NT2/D1 (cell line): Measurements from ENCODE around the gene PIK3R3.
"Not testable (repeated sequence)": the region's sequence is repeated elsewhere in the genome, so short reads cannot be mapped to it uniquely, and the experiment has no call there.

Source experiments
- DNase-seq: peaks from one replicate; pipeline ENCODE4 v3.0.0-alpha.2; 2011; ENCODE audit warnings: low read depth, low spot score
- H3K27me3 ChIP-seq: 2 replicates; pipeline ENCODE4 v1.6.0; 2011; ENCODE audit warnings: mild to moderate bottlenecking; ENCODE audit not compliant: insufficient read length, insufficient read depth
- H3K36me3 ChIP-seq: 2 replicates; pipeline ENCODE4 v1.6.1; 2011; ENCODE audit warnings: mild to moderate bottlenecking, low read length, mixed read lengths; ENCODE audit not compliant: insufficient read depth, insufficient read length
- H3K4me1 ChIP-seq: 2 replicates; pipeline ENCODE4 v1.5.1; 2011; ENCODE audit not compliant: insufficient read depth, insufficient read length
- H3K4me3 ChIP-seq: 2 replicates; pipeline ENCODE4 v1.5.1; 2011; ENCODE audit warnings: low read depth; ENCODE audit not compliant: insufficient read length
- H3K9ac ChIP-seq: 2 replicates; pipeline ENCODE4 v1.6.0; 2011; ENCODE audit warnings: low read depth; ENCODE audit not compliant: insufficient read length
- H3K9me3 ChIP-seq: 2 replicates; pipeline ENCODE4 v1.5.1; 2011; ENCODE audit warnings: mild to moderate bottlenecking, low read length; ENCODE audit not compliant: insufficient read depth
- SUZ12 ChIP-seq: IDR thresholded peaks from 2 replicates; pipeline ENCODE4 v1.6.1; 2011; ENCODE audit not compliant: insufficient read length, insufficient read depth; ENCODE audit errors: extremely low read depth
- YY1 ChIP-seq: IDR thresholded peaks from 2 replicates; pipeline ENCODE4 v1.6.1; 2011; ENCODE audit not compliant: insufficient read length, insufficient read depth
- ZNF274 ChIP-seq: IDR thresholded peaks from 2 replicates; pipeline ENCODE4 v1.6.1; 2011; ENCODE audit warnings: mild to moderate bottlenecking, low read depth, low read length

PIK3R3 gene

GRCh38 chr1:46098027-46098712 is 34.3 kb downstream of the PIK3R3 start:
- Histone ChIP-seq H3K36me3 (no peaks in the 10 kb centered on the region), H3K4me3 (no peak overlapping the region), H3K4me1 (no peaks in the 10 kb centered on the region), H3K27me3 (no peaks in the 10 kb centered on the region), H3K9ac (no peak overlapping the region), H3K9me3 (peaks cover 20% of the 10 kb centered on the region)
- TF ChIP-seq ZNF274 (no peak), SUZ12 (no peak), YY1 (no peak)
- no peak for DNase-seq

GRCh38 chr1:46097149-46097472 is 35.3 kb downstream of the PIK3R3 start:
- H3K9me3 ChIP-seq = peaks cover 20% of the 10 kb centered on the region
- no peaks in the 10 kb centered on the region for H3K27me3 ChIP-seq
- H3K4me1 ChIP-seq = no peaks in the 10 kb centered on the region
- TF ChIP-seq SUZ12 (no peak), YY1 (no peak), ZNF274 (no peak)
- no peak for DNase-seq
- H3K36me3 ChIP-seq = no peaks in the 10 kb centered on the region
- H3K9ac ChIP-seq = no peak overlapping the region
- no peak overlapping the region for H3K4me3 ChIP-seq

GRCh38 chr1:46096269-46097148 is 35.9 kb downstream of the PIK3R3 start:
- no peaks in the 10 kb centered on the region for H3K36me3 ChIP-seq
- H3K9ac ChIP-seq = no peak overlapping the region
- no peaks in the 10 kb centered on the region for H3K4me1 ChIP-seq
- peaks cover 20% of the 10 kb centered on the region for H3K9me3 ChIP-seq
- H3K4me3 ChIP-seq = no peak overlapping the region
- no peak for DNase-seq
- H3K27me3 ChIP-seq = no peaks in the 10 kb centered on the region
- TF ChIP-seq SUZ12 = no peak

- not testable (repeated sequence) for DNase-seq, H3K27me3 ChIP-seq, H3K4me3 ChIP-seq, H3K9ac ChIP-seq, H3K4me1 ChIP-seq, H3K36me3 ChIP-seq
- peaks cover 15% of the 10 kb centered on the region for H3K9me3 ChIP-seq
Measured at GRCh38 chr1:46095110-46095509, 37.3 kb downstream of the PIK3R3 start.

- TF ChIP-seq YY1 = no peak
- no peak for TF ChIP-seq SUZ12
- no peak for TF ChIP-seq ZNF274
- no peaks in the 10 kb centered on the region for H3K36me3 ChIP-seq
- no peaks in the 10 kb centered on the region for H3K27me3 ChIP-seq
- H3K9me3 ChIP-seq = peaks cover 10% of the 10 kb centered on the region
- no peaks in the 10 kb centered on the region for H3K4me1 ChIP-seq
- H3K4me3 ChIP-seq = no peak overlapping the region
- DNase-seq = no peak
- no peak overlapping the region for H3K9ac ChIP-seq
Measured at GRCh38 chr1:46094471-46095005, 37.9 kb downstream of the PIK3R3 start.

DNA sequence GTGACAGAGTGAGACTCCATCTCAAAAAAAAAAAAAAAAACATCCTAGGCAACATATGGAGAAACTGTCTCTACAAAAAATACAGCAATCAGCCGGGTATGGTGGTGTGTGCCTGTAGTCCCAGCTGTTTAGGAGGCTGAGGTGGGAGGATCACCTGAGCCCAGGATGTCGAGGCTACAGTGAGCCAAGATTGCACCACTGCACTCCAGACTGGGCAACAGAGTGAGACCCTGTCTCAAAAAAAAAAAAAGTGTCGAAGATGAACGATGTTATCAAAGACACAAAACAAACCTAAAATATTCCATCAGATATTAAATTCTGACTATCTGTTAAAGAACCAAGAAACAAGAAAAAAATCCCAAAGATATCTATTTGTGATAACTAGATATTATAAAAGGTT is 38.6 kb downstream of the PIK3R3 start:
- H3K36me3 ChIP-seq, H3K4me3 ChIP-seq, DNase-seq, H3K27me3 ChIP-seq, H3K9me3 ChIP-seq, H3K4me1 ChIP-seq, H3K9ac ChIP-seq: not testable (repeated sequence)

GRCh38 chr1:46087891-46088290 is 44.5 kb downstream of the PIK3R3 start:
- TF ChIP-seq SUZ12 = no peak
- TF ChIP-seq ZNF274 = no peak
- no peak for TF ChIP-seq YY1
- no peaks in the 10 kb centered on the region for H3K4me1 ChIP-seq
- no peak for DNase-seq
- H3K27me3 ChIP-seq = no peaks in the 10 kb centered on the region
- no peak overlapping the region for H3K4me3 ChIP-seq
- no peaks in the 10 kb centered on the region for H3K36me3 ChIP-seq
- no peaks in the 10 kb centered on the region for H3K9me3 ChIP-seq
- H3K9ac ChIP-seq = no peak overlapping the region

GRCh38 chr1:46086576-46086975 is 45.9 kb downstream of the PIK3R3 start:
- TF ChIP-seq YY1 = no peak
- TF ChIP-seq SUZ12 = no peak

More at GRCh38 chr1:46086576-46086975, 45.9 kb downstream of the PIK3R3 start:
- Histone ChIP-seq H3K4me3 (no peak overlapping the region), H3K4me1 (no peaks in the 10 kb centered on the region), H3K9ac (no peak overlapping the region), H3K9me3 (no peaks in the 10 kb centered on the region), H3K27me3 (no peaks in the 10 kb centered on the region), H3K36me3 (no peaks in the 10 kb centered on the region)
- DNase-seq = no peak
